Measurements from ENCODE around the gene CAB39L. TPM values are rescaled to one million over a fixed set of nuclear protein-coding genes. Genes with fewer than 3 reads are reported as not detected.

The CAB39L gene
- total RNA-seq, 1 donor from 2014 or later = 13.3 TPM

- H3K27me3 Mint-ChIP-seq (ENCODE audit: low read depth) = no peaks in the 10 kb centered on the region
- H3K36me3 Mint-ChIP-seq = peaks cover 2% of the 10 kb centered on the region
- DNase-seq (ENCODE audit: low spot score in 2 of 2, unreplicated experiment in 2 of 2) = no peak
- H3K4me3 Mint-ChIP-seq = no peak overlapping the region
- H3K9me3 Mint-ChIP-seq = no peaks in the 10 kb centered on the region
- H3K4me1 Mint-ChIP-seq = no peaks in the 10 kb centered on the region
- TF ChIP-seq, protein P1, sequence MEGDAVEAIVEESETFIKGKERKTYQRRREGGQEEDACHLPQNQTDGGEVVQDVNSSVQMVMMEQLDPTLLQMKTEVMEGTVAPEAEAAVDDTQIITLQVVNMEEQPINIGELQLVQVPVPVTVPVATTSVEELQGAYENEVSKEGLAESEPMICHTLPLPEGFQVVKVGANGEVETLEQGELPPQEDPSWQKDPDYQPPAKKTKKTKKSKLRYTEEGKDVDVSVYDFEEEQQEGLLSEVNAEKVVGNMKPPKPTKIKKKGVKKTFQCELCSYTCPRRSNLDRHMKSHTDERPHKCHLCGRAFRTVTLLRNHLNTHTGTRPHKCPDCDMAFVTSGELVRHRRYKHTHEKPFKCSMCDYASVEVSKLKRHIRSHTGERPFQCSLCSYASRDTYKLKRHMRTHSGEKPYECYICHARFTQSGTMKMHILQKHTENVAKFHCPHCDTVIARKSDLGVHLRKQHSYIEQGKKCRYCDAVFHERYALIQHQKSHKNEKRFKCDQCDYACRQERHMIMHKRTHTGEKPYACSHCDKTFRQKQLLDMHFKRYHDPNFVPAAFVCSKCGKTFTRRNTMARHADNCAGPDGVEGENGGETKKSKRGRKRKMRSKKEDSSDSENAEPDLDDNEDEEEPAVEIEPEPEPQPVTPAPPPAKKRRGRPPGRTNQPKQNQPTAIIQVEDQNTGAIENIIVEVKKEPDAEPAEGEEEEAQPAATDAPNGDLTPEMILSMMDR (IDR thresholded peaks at IDR 0.05; ENCODE audit: unreplicated experiment) = no peak
- no peak overlapping the region for H3K27ac Mint-ChIP-seq
Measured at GRCh38 chr13:49418206-49418605, 25.7 kb downstream of the CAB39L start.

GRCh38 chr13:49417161-49417560, 26.7 kb downstream of the CAB39L start:
- Mint-ChIP-seq H3K27ac (no peak overlapping the region), H3K36me3 (no peaks in the 10 kb centered on the region), H3K4me1 (no peaks in the 10 kb centered on the region), H3K9me3 (no peaks in the 10 kb centered on the region), H3K27me3 (ENCODE audit: low read depth) (no peaks in the 10 kb centered on the region), H3K4me3 (no peak overlapping the region)
- TF ChIP-seq, protein P1 (IDR thresholded peaks at IDR 0.05; ENCODE audit: unreplicated experiment) = no peak
- DNase-seq (ENCODE audit: low spot score in 2 of 2, unreplicated experiment in 2 of 2) = no peak

DNA sequence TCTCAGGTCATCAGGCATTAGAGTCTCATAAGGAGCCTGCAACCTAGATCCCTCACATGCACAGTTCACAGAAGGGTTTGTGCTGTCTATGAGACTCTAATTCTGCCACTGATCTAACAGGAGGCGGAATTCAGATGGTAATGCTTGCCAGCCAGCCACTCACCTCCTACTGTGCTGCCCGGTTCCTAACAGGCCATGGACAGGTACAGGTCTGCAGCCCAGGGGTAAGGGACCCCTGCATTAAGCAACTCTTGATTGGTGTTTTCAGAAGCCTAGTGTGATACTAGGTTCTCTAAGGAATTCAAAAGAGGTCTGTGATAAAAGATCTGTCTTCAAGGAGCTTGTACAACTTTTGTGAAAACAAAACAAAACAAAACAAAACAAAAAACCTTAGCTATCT, 31.1 kb downstream of the CAB39L start:
- Mint-ChIP-seq H3K27me3 (ENCODE audit: low read depth) (no peaks in the 10 kb centered on the region), H3K27ac (no peak overlapping the region), H3K9me3 (no peaks in the 10 kb centered on the region), H3K4me3 (no peak overlapping the region), H3K36me3 (no peaks in the 10 kb centered on the region), H3K4me1 (peaks cover 3% of the 10 kb centered on the region)
- TF ChIP-seq, protein P1 (IDR thresholded peaks at IDR 0.05; ENCODE audit: unreplicated experiment) = no peak
- no peak for DNase-seq (ENCODE audit: low spot score in 2 of 2, unreplicated experiment in 2 of 2)

GRCh38 chr13:49411353-49411752, 32.5 kb downstream of the CAB39L start:
- H3K36me3 Mint-ChIP-seq = no peaks in the 10 kb centered on the region
- H3K9me3 Mint-ChIP-seq = no peaks in the 10 kb centered on the region
- peaks cover 3% of the 10 kb centered on the region for H3K4me1 Mint-ChIP-seq
- no peak for DNase-seq (ENCODE audit: low spot score in 2 of 2, unreplicated experiment in 2 of 2)
- TF ChIP-seq, protein P1 (IDR thresholded peaks at IDR 0.05; ENCODE audit: unreplicated experiment) = no peak
- H3K27ac Mint-ChIP-seq = no peak overlapping the region
- H3K27me3 Mint-ChIP-seq (ENCODE audit: low read depth) = no peaks in the 10 kb centered on the region
- no peak overlapping the region for H3K4me3 Mint-ChIP-seq

GRCh38 chr13:49410477-49410876, 33.4 kb downstream of the CAB39L start:
- no peak for DNase-seq (ENCODE audit: low spot score in 2 of 2, unreplicated experiment in 2 of 2)
- Mint-ChIP-seq H3K4me1 (peaks cover 3% of the 10 kb centered on the region), H3K4me3 (no peak overlapping the region), H3K36me3 (peaks cover 3% of the 10 kb centered on the region), H3K27ac (no peak overlapping the region), H3K9me3 (peaks cover 4% of the 10 kb centered on the region), H3K27me3 (ENCODE audit: low read depth) (no peaks in the 10 kb centered on the region)
- TF ChIP-seq, protein P1 (IDR thresholded peaks at IDR 0.05; ENCODE audit: unreplicated experiment) = no peak

- H3K4me3 Mint-ChIP-seq = no peak overlapping the region
- no peaks in the 10 kb centered on the region for H3K27me3 Mint-ChIP-seq (ENCODE audit: low read depth)
- no peak for DNase-seq (ENCODE audit: low spot score in 2 of 2, unreplicated experiment in 2 of 2)
- H3K27ac Mint-ChIP-seq = no peak overlapping the region
- peaks cover 9% of the 10 kb centered on the region for H3K9me3 Mint-ChIP-seq
- TF ChIP-seq, protein P1 (IDR thresholded peaks at IDR 0.05; ENCODE audit: unreplicated experiment) = no peak
- H3K4me1 Mint-ChIP-seq = peaks cover 3% of the 10 kb centered on the region
- H3K36me3 Mint-ChIP-seq = peaks cover 8% of the 10 kb centered on the region
Measured at GRCh38 chr13:49410006-49410405, 33.9 kb downstream of the CAB39L start.
